Glutamatergic neuron (in vitro differentiated cells): ENCODE measurements around the gene NSRP1. TPM values are rescaled to one million over a fixed set of nuclear protein-coding genes. Genes with fewer than 3 reads are reported as not detected.

Experiments used
- DNase-seq: peaks from one replicate; pipeline ENCODE4 v3.0.0; 2022
- H3K27ac Mint-ChIP-seq: one replicate; pipeline ENCODE4 v1.8.0; 2020; ENCODE audit warnings: mild to moderate bottlenecking, mixed read lengths, inconsistent platforms; ENCODE audit not compliant: unreplicated experiment
- H3K27me3 Mint-ChIP-seq: one replicate; pipeline ENCODE4 v1.8.0; 2020; ENCODE audit warnings: mild to moderate bottlenecking, moderate library complexity, mixed read lengths, inconsistent platforms; ENCODE audit not compliant: unreplicated experiment
- H3K36me3 Mint-ChIP-seq: one replicate; pipeline ENCODE4 v1.8.0; 2020; ENCODE audit warnings: mild to moderate bottlenecking, mixed read lengths, inconsistent platforms; ENCODE audit not compliant: unreplicated experiment
- H3K4me1 Mint-ChIP-seq: one replicate; pipeline ENCODE4 v1.8.0; 2020; ENCODE audit warnings: mild to moderate bottlenecking, low read depth, mixed read lengths, inconsistent platforms; ENCODE audit not compliant: unreplicated experiment
- H3K4me3 Mint-ChIP-seq: one replicate; pipeline ENCODE4 v1.8.0; 2020; ENCODE audit warnings: mild to moderate bottlenecking, mixed read lengths, inconsistent platforms; ENCODE audit not compliant: unreplicated experiment
- H3K9me3 Mint-ChIP-seq: one replicate; pipeline ENCODE4 v1.8.0; 2020; ENCODE audit warnings: mild to moderate bottlenecking, moderate library complexity, mixed read lengths, inconsistent platforms; ENCODE audit not compliant: unreplicated experiment
- CTCF ChIP-seq: fragments of 200-600 bp; sonication (generic); IDR thresholded peaks from one replicate; pipeline ENCODE4 v1.5.0; 2021; ENCODE audit not compliant: partially characterized antibody, unreplicated experiment
- total RNA-seq: library from RNA; stranded (reverse); fragmentation: NEBNext Ultra II Directional; extraction: Animal tissue kit (Norgen Biotek cat#: 25700); gene quantifications from one replicate; pipeline ENCODE4 v1.2.1, GENCODE V29; 2021; ENCODE audit not compliant: unreplicated experiment

Gene NSRP1
- total RNA-seq, 1 donor from 2014 or later, result 18.2 TPM

GRCh38 chr17:30103921-30104320 lies 12.7 kb upstream of the NSRP1 start:
- Mint-ChIP-seq H3K36me3 (no peaks in the 10 kb centered on the region), H3K27ac (no peak overlapping the region), H3K4me3 (no peak overlapping the region), H3K27me3 (no peaks in the 10 kb centered on the region), H3K9me3 (peaks cover 2% of the 10 kb centered on the region), H3K4me1 (peaks cover 4% of the 10 kb centered on the region)
- no peak for TF ChIP-seq CTCF
- no peak for DNase-seq

GRCh38 chr17:30104575-30105339 lies 11.9 kb upstream of the NSRP1 start:
- Mint-ChIP-seq H3K36me3 (no peaks in the 10 kb centered on the region), H3K4me1 (peaks cover 4% of the 10 kb centered on the region), H3K27me3 (no peaks in the 10 kb centered on the region), H3K27ac (peak overlapping the region; percentile 95), H3K9me3 (peaks cover 2% of the 10 kb centered on the region), H3K4me3 (peak overlapping the region; percentile 98)
- peak; percentile 76 for TF ChIP-seq CTCF
- peak; percentile 81 for DNase-seq

GRCh38 chr17:30112794-30113193 lies 3.8 kb upstream of the NSRP1 start:
- no peak for DNase-seq
- Mint-ChIP-seq H3K27ac (no peak overlapping the region), H3K9me3 (peaks cover 5% of the 10 kb centered on the region), H3K4me1 (peaks cover 2% of the 10 kb centered on the region), H3K27me3 (no peaks in the 10 kb centered on the region), H3K36me3 (no peaks in the 10 kb centered on the region), H3K4me3 (no peak overlapping the region)
- TF ChIP-seq CTCF, result no peak

- no peaks in the 10 kb centered on the region for H3K27me3 Mint-ChIP-seq
- H3K36me3 Mint-ChIP-seq, result no peaks in the 10 kb centered on the region
- TF ChIP-seq CTCF, result no peak
- H3K4me3 Mint-ChIP-seq, result no peak overlapping the region
- peaks cover 5% of the 10 kb centered on the region for H3K9me3 Mint-ChIP-seq
- no peak for DNase-seq
- H3K4me1 Mint-ChIP-seq, result peaks cover 6% of the 10 kb centered on the region
- no peak overlapping the region for H3K27ac Mint-ChIP-seq
Observed at GRCh38 chr17:30113213-30113612, 3.4 kb upstream of the NSRP1 start.

GRCh38 chr17:30116345-30116660 lies 313 bp upstream of the NSRP1 start:
- H3K27me3 Mint-ChIP-seq, result no peaks in the 10 kb centered on the region
- DNase-seq, result no peak

More at GRCh38 chr17:30116345-30116660, 313 bp upstream of the NSRP1 start:
- H3K36me3 Mint-ChIP-seq, result no peaks in the 10 kb centered on the region
- TF ChIP-seq CTCF, result no peak
- peaks cover 7% of the 10 kb centered on the region for H3K4me1 Mint-ChIP-seq
- peaks cover 5% of the 10 kb centered on the region for H3K9me3 Mint-ChIP-seq
- H3K4me3 Mint-ChIP-seq, result peak overlapping the region; percentile 96
- H3K27ac Mint-ChIP-seq, result peak overlapping the region; percentile 96
